Skeletal muscle satellite cell (primary cell): ENCODE data around the gene OR51E1. TPM values are rescaled to one million over a fixed set of nuclear protein-coding genes. Genes with fewer than 3 reads are reported as not detected.

Experiments
- H3K27me3 ChIP-seq: 2 replicates; pipeline ENCODE4 v1.7.0; 2013; ENCODE audit warnings: low read length; ENCODE audit not compliant: control insufficient read depth, insufficient read depth
- H3K36me3 ChIP-seq: 2 replicates; pipeline ENCODE4 v1.7.0; 2013; ENCODE audit warnings: mild to moderate bottlenecking, control low read depth, low read length; ENCODE audit not compliant: insufficient read depth
- H3K4me1 ChIP-seq: 2 replicates; pipeline ENCODE4 v1.7.0; 2013; ENCODE audit warnings: low read length; ENCODE audit not compliant: control insufficient read depth, insufficient read depth
- H3K4me2 ChIP-seq: 2 replicates; pipeline ENCODE4 v1.7.0; 2013; ENCODE audit warnings: mild to moderate bottlenecking, low read length
- H3K4me3 ChIP-seq: 2 replicates; pipeline ENCODE4 v1.7.0; 2013; ENCODE audit warnings: low read length
- H3K9ac ChIP-seq: 2 replicates; pipeline ENCODE4 v1.7.0; 2013; ENCODE audit warnings: mild to moderate bottlenecking, low read depth, low read length, moderate library complexity
- H3K9me3 ChIP-seq: replicated peaks from 2 replicates; pipeline ENCODE4 v1.7.0; 2013; ENCODE audit warnings: mild to moderate bottlenecking, control low read depth, low read length
- total RNA-seq: library from RNA; depleted of rRNA; stranded (reverse); fragments of >200 nt; gene quantifications from 2 replicates; pipeline ENCODE4 v1.2.3, GENCODE V29; 2012; rRNA removed

Gene OR51E1
- not detected in 2 replicates for total RNA-seq

- Histone ChIP-seq H3K4me1 (no peaks in the 10 kb centered on the region), H3K9me3 (no peaks in the 10 kb centered on the region), H3K4me2 (no peak within 1 kb of the TSS), H3K27me3 (peaks cover 10% of the 10 kb centered on the region), H3K4me3 (no peak within 1 kb of the TSS), H3K9ac (no peak within 1 kb of the TSS), H3K36me3 (no peaks in the 10 kb centered on the region)
These were observed at the start of gene OR51E1 for GRCh38 chr11:4643682-4644081. OR51E1 (plus strand) TSS chr11:4643982; CDS start chr11:4652527, 8,545 bp downstream.

GRCh38 chr11:4605057-4605456, 38.7 kb upstream of the OR51E1 start:
- peaks cover 28% of the 10 kb centered on the region for H3K36me3 ChIP-seq
- H3K4me2 ChIP-seq, result no peak overlapping the region
- H3K4me3 ChIP-seq, result no peak overlapping the region
- H3K9ac ChIP-seq, result no peak overlapping the region
- no peaks in the 10 kb centered on the region for H3K9me3 ChIP-seq
- H3K27me3 ChIP-seq, result no peaks in the 10 kb centered on the region
- H3K4me1 ChIP-seq, result peaks cover 14% of the 10 kb centered on the region

GRCh38 chr11:4606231-4607015, 37.4 kb upstream of the OR51E1 start:
- Histone ChIP-seq H3K9me3 (no peaks in the 10 kb centered on the region), H3K9ac (no peak overlapping the region), H3K4me2 (peak overlapping the region; percentile 75), H3K4me1 (peaks cover 14% of the 10 kb centered on the region), H3K4me3 (peak overlapping the region; percentile 81), H3K27me3 (no peaks in the 10 kb centered on the region), H3K36me3 (peaks cover 15% of the 10 kb centered on the region)

GRCh38 chr11:4607096-4607495, 36.7 kb upstream of the OR51E1 start:
- peaks cover 11% of the 10 kb centered on the region for H3K36me3 ChIP-seq
- H3K4me1 ChIP-seq, result peaks cover 14% of the 10 kb centered on the region
- H3K9me3 ChIP-seq, result no peaks in the 10 kb centered on the region
- H3K4me3 ChIP-seq, result peak overlapping the region; percentile 81
- H3K4me2 ChIP-seq, result peak overlapping the region; percentile 75
- H3K9ac ChIP-seq, result peak overlapping the region; percentile 92
- no peaks in the 10 kb centered on the region for H3K27me3 ChIP-seq

GRCh38 chr11:4607781-4608666, 35.8 kb upstream of the OR51E1 start, which contains the start of gene TRIM68:
TRIM68 (minus strand) TSS chr11:4608231; CDS start chr11:4605504, 2,727 bp downstream.
- Histone ChIP-seq H3K4me1 (peaks cover 14% of the 10 kb centered on the region), H3K36me3 (peaks cover 11% of the 10 kb centered on the region), H3K4me3 (peak within 1 kb of the TSS; percentile 81), H3K27me3 (no peaks in the 10 kb centered on the region), H3K9me3 (no peaks in the 10 kb centered on the region), H3K9ac (peak within 1 kb of the TSS; percentile 92), H3K4me2 (peak within 1 kb of the TSS; percentile 75)

- Histone ChIP-seq H3K4me3 (peak overlapping the region; percentile 20), H3K9ac (no peak overlapping the region)
These were observed 33.4 kb upstream of the OR51E1 start for GRCh38 chr11:4610258-4610935.

GRCh38 chr11:4611986-4612385, 31.8 kb upstream of the OR51E1 start:
- Histone ChIP-seq H3K4me3 (no peak overlapping the region), H3K9me3 (no peaks in the 10 kb centered on the region), H3K4me2 (no peak overlapping the region), H3K9ac (no peak overlapping the region), H3K4me1 (peaks cover 6% of the 10 kb centered on the region), H3K36me3 (no peaks in the 10 kb centered on the region), H3K27me3 (peaks cover 7% of the 10 kb centered on the region)

More at GRCh38 chr11:4610258-4610935, 33.4 kb upstream of the OR51E1 start:
- Histone ChIP-seq H3K36me3 (no peaks in the 10 kb centered on the region), H3K4me2 (peak overlapping the region; percentile 45), H3K27me3 (peaks cover 7% of the 10 kb centered on the region), H3K4me1 (peaks cover 14% of the 10 kb centered on the region), H3K9me3 (no peaks in the 10 kb centered on the region)

- Histone ChIP-seq H3K9me3 (no peaks in the 10 kb centered on the region), H3K4me1 (no peaks in the 10 kb centered on the region), H3K27me3 (peaks cover 7% of the 10 kb centered on the region), H3K4me3 (no peak overlapping the region), H3K4me2 (no peak overlapping the region), H3K9ac (no peak overlapping the region), H3K36me3 (no peaks in the 10 kb centered on the region)
These were observed 27.8 kb upstream of the OR51E1 start for GRCh38 chr11:4615856-4616444.

- H3K9ac ChIP-seq, result no peak overlapping the region
- H3K4me1 ChIP-seq, result no peaks in the 10 kb centered on the region
- H3K4me2 ChIP-seq, result no peak overlapping the region
- peaks cover 7% of the 10 kb centered on the region for H3K27me3 ChIP-seq
- H3K36me3 ChIP-seq, result no peaks in the 10 kb centered on the region
- H3K9me3 ChIP-seq, result no peaks in the 10 kb centered on the region
- no peak overlapping the region for H3K4me3 ChIP-seq
These were observed 24.3 kb upstream of the OR51E1 start for GRCh38 chr11:4619514-4619913.

- no peak overlapping the region for H3K4me2 ChIP-seq
- H3K36me3 ChIP-seq, result no peaks in the 10 kb centered on the region
- no peak overlapping the region for H3K4me3 ChIP-seq
- H3K9me3 ChIP-seq, result no peaks in the 10 kb centered on the region
- H3K4me1 ChIP-seq, result no peaks in the 10 kb centered on the region
- peaks cover 3% of the 10 kb centered on the region for H3K27me3 ChIP-seq
- H3K9ac ChIP-seq, result no peak overlapping the region
These were observed 17.3 kb upstream of the OR51E1 start for GRCh38 chr11:4626207-4627099.
